HEK293 (cell line): ENCODE measurements around the gene ADAM23.

ENCODE experiments used
- CTCF ChIA-PET: fragments of 350-600 bp; formaldehyde crosslinking; extraction: SDS; loops from one replicate; lab custom pipeline; 2021; ENCODE audit warnings: antibody characterized with exemption; lab: Yijun Ruan, JAX
- POLR2A ChIA-PET: fragments of 300-600 bp; formaldehyde crosslinking; extraction: SDS; loops from one replicate; lab custom pipeline; 2020; ENCODE audit warnings: antibody characterized with exemption, inconsistent platforms; lab: Yijun Ruan, JAX
- H3K27ac ChIP-seq: fragments of 200-500 bp; sonication (Bioruptor generic); 2 replicates; pipeline ENCODE4 v1.5.1; 2014; ENCODE audit warnings: low read depth, low read length, control low read depth, inconsistent platforms; ENCODE audit errors: extremely low read depth
- H3K36me3 ChIP-seq, 2 experiments: fragments of 200-500 bp in 1 of 2; sonication (Bioruptor generic) in 1 of 2; 1 replicate in 1 of 2; 2 replicates in 1 of 2; pipeline ENCODE4 v1.5.1; 2014 to 2017; ENCODE audit warnings: inconsistent platforms in 2 of 2, low read length in 2 of 2; ENCODE audit not compliant: control insufficient read depth in 2 of 2, insufficient read depth in 1 of 2
- H3K4me1 ChIP-seq: fragments of 200-500 bp; sonication (Bioruptor generic); 2 replicates; pipeline ENCODE4 v1.5.1; 2014; ENCODE audit warnings: mild to moderate bottlenecking, low read length, inconsistent platforms; ENCODE audit not compliant: control insufficient read depth, insufficient read depth
- H3K4me3 ChIP-seq: 2 replicates; pipeline ENCODE4 v1.5.1; 2011; ENCODE audit warnings: low read depth, mild to moderate bottlenecking, control low read depth, low read length, moderate library complexity
- H3K9me3 ChIP-seq: fragments of 200-500 bp; sonication (Bioruptor generic); 2 replicates; pipeline ENCODE4 v1.5.1; 2014; ENCODE audit warnings: low read depth, low read length, inconsistent platforms; ENCODE audit not compliant: control insufficient read depth, insufficient read depth
- KLF8 ChIP-seq: fragments of 450-650 bp; formaldehyde crosslinking; IDR thresholded peaks from 2 replicates; pipeline ENCODE4 v1.5.1; 2016; ENCODE audit warnings: missing biosample characterization, missing genetic modification characterization
- MEIS1 ChIP-seq: sonication (generic); formaldehyde crosslinking; IDR thresholded peaks from 2 replicates; pipeline ENCODE4 v1.8.1; 2022; ENCODE audit warnings: missing genetic modification reagents, mild to moderate bottlenecking, borderline replicate concordance
- PRDM1 ChIP-seq: fragments of 450-650 bp; formaldehyde crosslinking; IDR thresholded peaks from 2 replicates; pipeline ENCODE4; 2016; ENCODE audit warnings: missing biosample characterization, missing genetic modification characterization
- SALL2 ChIP-seq: fragments of 450-650 bp; formaldehyde crosslinking; IDR thresholded peaks from 2 replicates; pipeline ENCODE4 v1.5.0; 2017; ENCODE audit warnings: missing biosample characterization, mild to moderate bottlenecking, missing genetic modification characterization, borderline replicate concordance
- ZFHX2 ChIP-seq: fragments of 450-650 bp; formaldehyde crosslinking; conservative IDR thresholded peaks from 2 replicates; pipeline ENCODE4 v1.5.1; 2016; ENCODE audit warnings: missing biosample characterization, missing genetic modification characterization
- ZFP3 ChIP-seq: fragments of 450-650 bp; formaldehyde crosslinking; IDR thresholded peaks from 2 replicates; pipeline ENCODE4 v1.5.1; 2016; ENCODE audit warnings: low read depth, missing biosample characterization, missing genetic modification characterization
- ZFP41 ChIP-seq: fragments of 450-650 bp; formaldehyde crosslinking; IDR thresholded peaks from 2 replicates; pipeline ENCODE4 v1.5.1; 2016; ENCODE audit warnings: missing biosample characterization, missing genetic modification characterization, borderline replicate concordance
- ZNF169 ChIP-seq: fragments of 450-650 bp; formaldehyde crosslinking; IDR thresholded peaks from 2 replicates; pipeline ENCODE4 v1.5.1; 2016; ENCODE audit warnings: missing biosample characterization, missing genetic modification characterization
- ZNF292 ChIP-seq: fragments of 450-650 bp; formaldehyde crosslinking; IDR thresholded peaks from 2 replicates; pipeline ENCODE4 v1.5.1; 2016; ENCODE audit warnings: low read depth, missing biosample characterization, missing genetic modification characterization, borderline replicate concordance
- ZNF350 ChIP-seq: fragments of 450-650 bp; formaldehyde crosslinking; IDR thresholded peaks from 2 replicates; pipeline ENCODE4 v1.5.0; 2017; ENCODE audit warnings: missing biosample characterization, mild to moderate bottlenecking, missing genetic modification characterization
- ZNF514 ChIP-seq: fragments of 450-650 bp; formaldehyde crosslinking; IDR thresholded peaks from 2 replicates; pipeline ENCODE4 v1.5.1; 2016; ENCODE audit warnings: missing biosample characterization, missing genetic modification characterization
- ZNF660 ChIP-seq: fragments of 450-650 bp; IDR thresholded peaks from 2 replicates; pipeline ENCODE4 v1.5.1; 2018; ENCODE audit warnings: missing biosample characterization, mild to moderate bottlenecking, missing genetic modification characterization
- ZNF747 ChIP-seq: fragments of 450-650 bp; formaldehyde crosslinking; IDR thresholded peaks from 2 replicates; pipeline ENCODE4 v1.5.1; 2016; ENCODE audit warnings: missing biosample characterization, missing genetic modification characterization
- TF ChIP-seq, protein P1 (sequence below): fragments of 450-650 bp; formaldehyde crosslinking; IDR thresholded peaks from 2 replicates; pipeline ENCODE4 v1.5.1; 2016; ENCODE audit warnings: missing biosample characterization, missing genetic modification characterization
- TF ChIP-seq, protein P2 (sequence below): fragments of 450-650 bp; formaldehyde crosslinking; IDR thresholded peaks from 2 replicates; pipeline ENCODE4 v1.5.1; 2016; ENCODE audit warnings: missing biosample characterization, missing genetic modification characterization
- TF ChIP-seq, protein P3 (sequence below): fragments of 450-650 bp; formaldehyde crosslinking; IDR thresholded peaks from 2 replicates; pipeline ENCODE4 v1.5.1; 2016; ENCODE audit warnings: missing biosample characterization, missing genetic modification characterization
- TF ChIP-seq, protein P4 (sequence below): fragments of 450-650 bp; formaldehyde crosslinking; IDR thresholded peaks from 2 replicates; pipeline ENCODE4 v1.5.1; 2016; ENCODE audit warnings: missing biosample characterization, missing genetic modification characterization
- TF ChIP-seq, protein P5 (sequence below): fragments of 450-650 bp; formaldehyde crosslinking; IDR thresholded peaks from 2 replicates; pipeline ENCODE4 v1.5.1; 2016; ENCODE audit warnings: missing biosample characterization, missing genetic modification characterization
- TF ChIP-seq, protein P6 (sequence below): fragments of 450-650 bp; formaldehyde crosslinking; conservative IDR thresholded peaks from 2 replicates; pipeline ENCODE4 v1.5.1; 2016; ENCODE audit warnings: low read depth, missing biosample characterization, missing genetic modification characterization

Gene ADAM23

DNA sequence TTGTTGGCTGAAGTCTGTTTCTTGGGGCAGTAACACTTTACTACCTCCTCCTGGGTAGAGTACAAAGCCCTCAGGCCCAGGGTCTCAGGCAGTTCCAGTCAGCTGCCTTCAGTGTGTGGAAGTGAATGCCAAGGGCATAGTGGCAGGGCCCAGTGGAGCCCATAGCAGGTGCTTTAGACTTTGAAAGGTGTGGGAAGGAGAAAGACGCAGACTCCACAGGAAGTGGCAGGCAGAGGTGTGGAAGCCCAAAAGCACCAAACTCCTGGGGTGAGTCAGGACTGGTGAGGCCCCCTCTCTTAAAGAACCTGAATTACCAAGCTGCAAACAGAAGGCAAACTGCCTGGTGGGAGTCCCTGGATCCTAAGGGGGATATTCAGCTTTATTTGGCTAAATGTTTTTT is 45.3 kb downstream of the ADAM23 start:
- Histone ChIP-seq H3K4me3 (no peak overlapping the region), H3K4me1 (no peaks in the 10 kb centered on the region), H3K27ac (no peak overlapping the region), H3K9me3 (no peaks in the 10 kb centered on the region), H3K36me3 (peaks cover 0 to 3% of the 10 kb centered on the region in 2 experiments; a peak in 1 of 3 replicates)
- TF ChIP-seq MEIS1 (no peak), SALL2 (tag by site-specific recombination) (no peak), ZNF660 (tag by site-specific recombination) (no peak), ZNF169 (tag by site-specific recombination) (no peak), KLF8 (tag by site-specific recombination) (no peak), ZNF350 (tag by site-specific recombination) (no peak), PRDM1 (tag by site-specific recombination) (no peak), ZFP41 (tag by site-specific recombination) (no peak), ZNF292 (tag by site-specific recombination) (no peak), ZFP3 (tag by site-specific recombination) (no peak), ZNF514 (no peak), ZFHX2 (tag by site-specific recombination) (no peak), ZNF747 (tag by site-specific recombination) (no peak)
- TF ChIP-seq, protein P1, sequence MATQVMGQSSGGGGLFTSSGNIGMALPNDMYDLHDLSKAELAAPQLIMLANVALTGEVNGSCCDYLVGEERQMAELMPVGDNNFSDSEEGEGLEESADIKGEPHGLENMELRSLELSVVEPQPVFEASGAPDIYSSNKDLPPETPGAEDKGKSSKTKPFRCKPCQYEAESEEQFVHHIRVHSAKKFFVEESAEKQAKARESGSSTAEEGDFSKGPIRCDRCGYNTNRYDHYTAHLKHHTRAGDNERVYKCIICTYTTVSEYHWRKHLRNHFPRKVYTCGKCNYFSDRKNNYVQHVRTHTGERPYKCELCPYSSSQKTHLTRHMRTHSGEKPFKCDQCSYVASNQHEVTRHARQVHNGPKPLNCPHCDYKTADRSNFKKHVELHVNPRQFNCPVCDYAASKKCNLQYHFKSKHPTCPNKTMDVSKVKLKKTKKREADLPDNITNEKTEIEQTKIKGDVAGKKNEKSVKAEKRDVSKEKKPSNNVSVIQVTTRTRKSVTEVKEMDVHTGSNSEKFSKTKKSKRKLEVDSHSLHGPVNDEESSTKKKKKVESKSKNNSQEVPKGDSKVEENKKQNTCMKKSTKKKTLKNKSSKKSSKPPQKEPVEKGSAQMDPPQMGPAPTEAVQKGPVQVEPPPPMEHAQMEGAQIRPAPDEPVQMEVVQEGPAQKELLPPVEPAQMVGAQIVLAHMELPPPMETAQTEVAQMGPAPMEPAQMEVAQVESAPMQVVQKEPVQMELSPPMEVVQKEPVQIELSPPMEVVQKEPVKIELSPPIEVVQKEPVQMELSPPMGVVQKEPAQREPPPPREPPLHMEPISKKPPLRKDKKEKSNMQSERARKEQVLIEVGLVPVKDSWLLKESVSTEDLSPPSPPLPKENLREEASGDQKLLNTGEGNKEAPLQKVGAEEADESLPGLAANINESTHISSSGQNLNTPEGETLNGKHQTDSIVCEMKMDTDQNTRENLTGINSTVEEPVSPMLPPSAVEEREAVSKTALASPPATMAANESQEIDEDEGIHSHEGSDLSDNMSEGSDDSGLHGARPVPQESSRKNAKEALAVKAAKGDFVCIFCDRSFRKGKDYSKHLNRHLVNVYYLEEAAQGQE (tag by site-specific recombination) = no peak
- TF ChIP-seq, protein P2, sequence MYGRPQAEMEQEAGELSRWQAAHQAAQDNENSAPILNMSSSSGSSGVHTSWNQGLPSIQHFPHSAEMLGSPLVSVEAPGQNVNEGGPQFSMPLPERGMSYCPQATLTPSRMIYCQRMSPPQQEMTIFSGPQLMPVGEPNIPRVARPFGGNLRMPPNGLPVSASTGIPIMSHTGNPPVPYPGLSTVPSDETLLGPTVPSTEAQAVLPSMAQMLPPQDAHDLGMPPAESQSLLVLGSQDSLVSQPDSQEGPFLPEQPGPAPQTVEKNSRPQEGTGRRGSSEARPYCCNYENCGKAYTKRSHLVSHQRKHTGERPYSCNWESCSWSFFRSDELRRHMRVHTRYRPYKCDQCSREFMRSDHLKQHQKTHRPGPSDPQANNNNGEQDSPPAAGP (tag by site-specific recombination) = no peak
- TF ChIP-seq, protein P3, sequence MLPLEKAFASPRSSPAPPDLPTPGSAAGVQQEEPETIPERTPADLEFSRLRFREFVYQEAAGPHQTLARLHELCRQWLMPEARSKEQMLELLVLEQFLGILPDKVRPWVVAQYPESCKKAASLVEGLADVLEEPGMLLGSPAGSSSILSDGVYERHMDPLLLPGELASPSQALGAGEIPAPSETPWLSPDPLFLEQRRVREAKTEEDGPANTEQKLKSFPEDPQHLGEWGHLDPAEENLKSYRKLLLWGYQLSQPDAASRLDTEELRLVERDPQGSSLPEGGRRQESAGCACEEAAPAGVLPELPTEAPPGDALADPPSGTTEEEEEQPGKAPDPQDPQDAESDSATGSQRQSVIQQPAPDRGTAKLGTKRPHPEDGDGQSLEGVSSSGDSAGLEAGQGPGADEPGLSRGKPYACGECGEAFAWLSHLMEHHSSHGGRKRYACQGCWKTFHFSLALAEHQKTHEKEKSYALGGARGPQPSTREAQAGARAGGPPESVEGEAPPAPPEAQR = no peak
- TF ChIP-seq, protein P4, sequence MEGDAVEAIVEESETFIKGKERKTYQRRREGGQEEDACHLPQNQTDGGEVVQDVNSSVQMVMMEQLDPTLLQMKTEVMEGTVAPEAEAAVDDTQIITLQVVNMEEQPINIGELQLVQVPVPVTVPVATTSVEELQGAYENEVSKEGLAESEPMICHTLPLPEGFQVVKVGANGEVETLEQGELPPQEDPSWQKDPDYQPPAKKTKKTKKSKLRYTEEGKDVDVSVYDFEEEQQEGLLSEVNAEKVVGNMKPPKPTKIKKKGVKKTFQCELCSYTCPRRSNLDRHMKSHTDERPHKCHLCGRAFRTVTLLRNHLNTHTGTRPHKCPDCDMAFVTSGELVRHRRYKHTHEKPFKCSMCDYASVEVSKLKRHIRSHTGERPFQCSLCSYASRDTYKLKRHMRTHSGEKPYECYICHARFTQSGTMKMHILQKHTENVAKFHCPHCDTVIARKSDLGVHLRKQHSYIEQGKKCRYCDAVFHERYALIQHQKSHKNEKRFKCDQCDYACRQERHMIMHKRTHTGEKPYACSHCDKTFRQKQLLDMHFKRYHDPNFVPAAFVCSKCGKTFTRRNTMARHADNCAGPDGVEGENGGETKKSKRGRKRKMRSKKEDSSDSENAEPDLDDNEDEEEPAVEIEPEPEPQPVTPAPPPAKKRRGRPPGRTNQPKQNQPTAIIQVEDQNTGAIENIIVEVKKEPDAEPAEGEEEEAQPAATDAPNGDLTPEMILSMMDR (tag by site-specific recombination) = no peak
- TF ChIP-seq, protein P5, sequence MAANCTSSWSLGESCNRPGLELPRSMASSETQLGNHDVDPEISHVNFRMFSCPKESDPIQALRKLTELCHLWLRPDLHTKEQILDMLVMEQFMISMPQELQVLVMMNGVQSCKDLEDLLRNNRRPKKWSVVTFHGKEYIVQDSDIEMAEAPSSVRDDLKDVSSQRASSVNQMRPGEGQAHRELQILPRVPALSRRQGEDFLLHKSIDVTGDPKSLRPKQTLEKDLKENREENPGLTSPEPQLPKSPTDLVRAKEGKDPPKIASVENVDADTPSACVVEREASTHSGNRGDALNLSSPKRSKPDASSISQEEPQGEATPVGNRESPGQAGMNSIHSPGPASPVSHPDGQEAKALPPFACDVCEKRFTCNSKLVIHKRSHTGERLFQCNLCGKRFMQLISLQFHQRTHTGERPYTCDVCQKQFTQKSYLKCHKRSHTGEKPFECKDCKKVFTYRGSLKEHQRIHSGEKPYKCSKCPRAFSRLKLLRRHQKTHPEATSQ = no peak
- TF ChIP-seq, protein P6, sequence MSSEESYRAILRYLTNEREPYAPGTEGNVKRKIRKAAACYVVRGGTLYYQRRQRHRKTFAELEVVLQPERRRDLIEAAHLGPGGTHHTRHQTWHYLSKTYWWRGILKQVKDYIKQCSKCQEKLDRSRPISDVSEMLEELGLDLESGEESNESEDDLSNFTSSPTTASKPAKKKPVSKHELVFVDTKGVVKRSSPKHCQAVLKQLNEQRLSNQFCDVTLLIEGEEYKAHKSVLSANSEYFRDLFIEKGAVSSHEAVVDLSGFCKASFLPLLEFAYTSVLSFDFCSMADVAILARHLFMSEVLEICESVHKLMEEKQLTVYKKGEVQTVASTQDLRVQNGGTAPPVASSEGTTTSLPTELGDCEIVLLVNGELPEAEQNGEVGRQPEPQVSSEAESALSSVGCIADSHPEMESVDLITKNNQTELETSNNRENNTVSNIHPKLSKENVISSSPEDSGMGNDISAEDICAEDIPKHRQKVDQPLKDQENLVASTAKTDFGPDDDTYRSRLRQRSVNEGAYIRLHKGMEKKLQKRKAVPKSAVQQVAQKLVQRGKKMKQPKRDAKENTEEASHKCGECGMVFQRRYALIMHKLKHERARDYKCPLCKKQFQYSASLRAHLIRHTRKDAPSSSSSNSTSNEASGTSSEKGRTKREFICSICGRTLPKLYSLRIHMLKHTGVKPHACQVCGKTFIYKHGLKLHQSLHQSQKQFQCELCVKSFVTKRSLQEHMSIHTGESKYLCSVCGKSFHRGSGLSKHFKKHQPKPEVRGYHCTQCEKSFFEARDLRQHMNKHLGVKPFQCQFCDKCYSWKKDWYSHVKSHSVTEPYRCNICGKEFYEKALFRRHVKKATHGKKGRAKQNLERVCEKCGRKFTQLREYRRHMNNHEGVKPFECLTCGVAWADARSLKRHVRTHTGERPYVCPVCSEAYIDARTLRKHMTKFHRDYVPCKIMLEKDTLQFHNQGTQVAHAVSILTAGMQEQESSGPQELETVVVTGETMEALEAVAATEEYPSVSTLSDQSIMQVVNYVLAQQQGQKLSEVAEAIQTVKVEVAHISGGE (tag by site-specific recombination) = no peak
- ChIA-PET CTCF (interaction anchor here (0.6 kb wide), 1 partner anchor 109 kb away, joined by 3 read pairs; no protein-coding TSS in a partner anchor), POLR2A (no interaction called here)
